Activated CD4-positive, CD25-positive, alpha-beta regulatory T cell (primary cell): ENCODE measurements around the gene MMP19.
A peak's percentile ranks its signal among the peaks of the same experiment; 100 is the strongest.
"Not testable (repeated sequence)": the region's sequence is repeated elsewhere in the genome, so short reads cannot be mapped to it uniquely, and the experiment has no call there.

Source experiments
- DNase-seq, 4 experiments: peaks; one replicate each; lab custom pipeline; 2025; lab: John Stamatoyannopoulos, UW

The MMP19 gene

GRCh38 chr12:55843431-55843830, 695 bp upstream of the MMP19 start:
- DNase-seq: no peak

- DNase-seq: no peak
Measured at GRCh38 chr12:55840581-55841351, 2.0 kb downstream of the MMP19 start.

- DNase-seq: no peak
Measured at GRCh38 chr12:55839345-55840140, 3.2 kb downstream of the MMP19 start.

GRCh38 chr12:55838361-55838760, 4.4 kb downstream of the MMP19 start:
- DNase-seq: no peak

- not testable (repeated sequence) for DNase-seq
Measured at GRCh38 chr12:55834400-55834799, 8.3 kb downstream of the MMP19 start.

GRCh38 chr12:55833056-55833455, 9.7 kb downstream of the MMP19 start:
- DNase-seq: no peak

- DNase-seq: no peak
Measured at GRCh38 chr12:55831447-55831815, 11.3 kb downstream of the MMP19 start.

GRCh38 chr12:55830601-55831446, 11.9 kb downstream of the MMP19 start:
- peak in 3 of 4 experiments; percentile 7 to 20 (median 17) for DNase-seq

GRCh38 chr12:55829967-55830600, 12.7 kb downstream of the MMP19 start:
- DNase-seq: no peak

GRCh38 chr12:55828357-55828756, 14.4 kb downstream of the MMP19 start:
- no peak for DNase-seq

- DNase-seq: no peak
Measured at GRCh38 chr12:55827806-55828205, 14.9 kb downstream of the MMP19 start.

GRCh38 chr12:55824726-55825125, 18.0 kb downstream of the MMP19 start:
- no peak for DNase-seq

GRCh38 chr12:55823419-55823818, 19.3 kb downstream of the MMP19 start:
- DNase-seq: no peak

- DNase-seq: no peak
Measured at GRCh38 chr12:55822228-55822627, 20.5 kb downstream of the MMP19 start.

- no peak for DNase-seq
Measured at GRCh38 chr12:55820679-55821078, 22.1 kb downstream of the MMP19 start.

GRCh38 chr12:55818886-55819285, 23.9 kb downstream of the MMP19 start:
- no peak for DNase-seq

- no peak for DNase-seq
Measured at GRCh38 chr12:55818140-55818728, 24.5 kb downstream of the MMP19 start.

GRCh38 chr12:55817345-55818139, 25.2 kb downstream of the MMP19 start, which contains the start of the genes ORMDL2 and SARNP:
Gene ORMDL2, plus strand, starts transcription at chr12:55818041. Its CDS starts 959 bp downstream, at chr12:55819000.
Gene SARNP, minus strand, starts transcription at chr12:55817724. Its CDS starts 23 bp downstream, at chr12:55817701.
- DNase-seq: peak; percentile 78 to 97 (median 92)

GRCh38 chr12:55816881-55817344, 25.8 kb downstream of the MMP19 start:
- DNase-seq: no peak

- no peak for DNase-seq
Measured at GRCh38 chr12:55815473-55815872, 27.3 kb downstream of the MMP19 start.
